WTC11 (cell line): ENCODE data around the gene ZFP92. TPM values are rescaled to one million over a fixed set of nuclear protein-coding genes. Genes with fewer than 3 reads are reported as not detected.

Source experiments
- ATAC-seq: fragments of 200-7000 bp; cut with Tn5 transposase; 2 replicates; pipeline ENCODE4 v1.10.0; 2021; ENCODE audit warnings: mild to moderate bottlenecking, moderate library complexity
- CTCF ChIA-PET: fragments of 300-600 bp; sonication (Branson Sonifier 250); formaldehyde crosslinking; loops from one replicate; lab custom pipeline; 2021; ENCODE audit warnings: antibody characterized with exemption; lab: Charles Lee
- POLR2A ChIA-PET: fragments of 350-600 bp; sonication (Branson Sonifier 250); formaldehyde crosslinking; loops from one replicate; lab custom pipeline; 2021; ENCODE audit warnings: antibody characterized with exemption; lab: Charles Lee
- DNase-seq: peaks from one replicate; pipeline ENCODE4 v3.0.0; 2021; ENCODE audit warnings: low spot score
- H3K27ac Mint-ChIP-seq: 2 replicates; pipeline ENCODE4 v1.8.0; 2021; ENCODE audit warnings: mixed read lengths
- H3K27me3 Mint-ChIP-seq: 2 replicates; pipeline ENCODE4 v1.8.0; 2021; ENCODE audit warnings: low read depth, mild to moderate bottlenecking, moderate library complexity, mixed read lengths
- H3K36me3 Mint-ChIP-seq: 2 replicates; pipeline ENCODE4 v1.8.0; 2021; ENCODE audit warnings: mixed read lengths
- H3K4me1 Mint-ChIP-seq: 2 replicates; pipeline ENCODE4 v1.8.0; 2022; ENCODE audit warnings: mixed read lengths
- H3K4me3 Mint-ChIP-seq: 2 replicates; pipeline ENCODE4 v1.8.0; 2021; ENCODE audit warnings: mild to moderate bottlenecking, moderate library complexity, mixed read lengths
- H3K9me3 Mint-ChIP-seq: 2 replicates; pipeline ENCODE4 v1.8.0; 2021; ENCODE audit warnings: mixed read lengths
- AR ChIP-seq: fragments of 250-450 bp; sonication (Bioruptor Pico); IDR thresholded peaks from 2 replicates; pipeline ENCODE4 v1.9.0; 2021; ENCODE audit warnings: mild to moderate bottlenecking
- CTCF ChIP-seq: fragments of 200-600 bp; IDR thresholded peaks from 2 replicates; pipeline ENCODE4 v1.8.0; 2022; ENCODE audit warnings: antibody characterized with exemption
- E2F5 ChIP-seq: sonication (generic); formaldehyde crosslinking; IDR thresholded peaks from 2 replicates; pipeline ENCODE4 v1.8.1; 2022; ENCODE audit warnings: mild to moderate bottlenecking, moderate library complexity, missing genetic modification reagents
- EMX1 ChIP-seq: fragments of 250-450 bp; sonication (Bioruptor Pico); IDR thresholded peaks from 2 replicates; pipeline ENCODE4 v1.8.0; 2021; ENCODE audit warnings: mild to moderate bottlenecking
- FOXP1 ChIP-seq: sonication (generic); formaldehyde crosslinking; IDR thresholded peaks from 2 replicates; pipeline ENCODE4 v1.8.0; 2022; ENCODE audit warnings: missing genetic modification reagents, mild to moderate bottlenecking, moderate library complexity, borderline replicate concordance
- MAX ChIP-seq: sonication (generic); formaldehyde crosslinking; IDR thresholded peaks from 2 replicates; pipeline ENCODE4 v1.8.0; 2022; ENCODE audit warnings: mild to moderate bottlenecking, missing genetic modification reagents
- TCF7 ChIP-seq: sonication (generic); formaldehyde crosslinking; IDR thresholded peaks from 2 replicates; pipeline ENCODE4 v1.8.0; 2022; ENCODE audit warnings: mild to moderate bottlenecking, low read depth, missing genetic modification reagents, moderate library complexity
- ZNF121 ChIP-seq: sonication (generic); formaldehyde crosslinking; IDR thresholded peaks from 2 replicates; pipeline ENCODE4 v1.8.0; 2023; ENCODE audit warnings: missing genetic modification reagents
- ZNF232 ChIP-seq: sonication (generic); formaldehyde crosslinking; IDR thresholded peaks from 2 replicates; pipeline ENCODE4 v1.8.0; 2022; ENCODE audit warnings: mild to moderate bottlenecking, missing genetic modification reagents
- ZNF263 ChIP-seq: sonication (generic); formaldehyde crosslinking; IDR thresholded peaks from 2 replicates; pipeline ENCODE4 v1.8.1; 2022; ENCODE audit warnings: low read depth, mild to moderate bottlenecking, moderate library complexity, missing genetic modification reagents
- ZNF532 ChIP-seq: fragments of 250-450 bp; sonication (Bioruptor Pico); IDR thresholded peaks from 2 replicates; pipeline ENCODE4 v1.9.0; 2021; ENCODE audit warnings: mild to moderate bottlenecking, borderline replicate concordance
- total RNA-seq: library from RNA; stranded (reverse); gene quantifications from 3 replicates; pipeline ENCODE4 v1.2.3, GENCODE V29; 2021

Gene ZFP92
- total RNA-seq, 1 experiment from 2014 or later, result 0.31 TPM

- no peak for TF ChIP-seq AR
- TF ChIP-seq ZNF121 (CRISPR knock-in tag), result no peak
- no peak for TF ChIP-seq TCF7 (CRISPR knock-in tag)
These were observed 30.0 kb downstream of the ZFP92 start (continued) for GRCh38 chrX:153441296-153441695.

GRCh38 chrX:153441981-153442380 is 30.7 kb downstream of the ZFP92 start:
- no peaks in the 10 kb centered on the region for H3K4me1 Mint-ChIP-seq

GRCh38 chrX:153442463-153442862 is 31.2 kb downstream of the ZFP92 start:
- TF ChIP-seq ZNF232, result no peak
- no peak for TF ChIP-seq E2F5
- no peak for TF ChIP-seq ZNF532 (CRISPR knock-in tag)
- no peak for TF ChIP-seq ZNF121 (CRISPR knock-in tag)
- no peak for TF ChIP-seq FOXP1
- TF ChIP-seq CTCF, result no peak
- TF ChIP-seq MAX (CRISPR knock-in tag), result no peak
- no peak for TF ChIP-seq EMX1 (CRISPR knock-in tag)
- TF ChIP-seq, all 79 proteins: peak for 0
- no peaks in the 10 kb centered on the region for H3K36me3 Mint-ChIP-seq
- peaks cover 4% of the 10 kb centered on the region for H3K9me3 Mint-ChIP-seq
- no peak for DNase-seq
- no peak overlapping the region for H3K4me3 Mint-ChIP-seq
- no peaks in the 10 kb centered on the region; the same call in 1 of the 2 replicates for H3K27me3 Mint-ChIP-seq
- ATAC-seq, result no peak
- ChIA-PET CTCF (interaction anchor here (1.6 kb wide), 1 partner anchor 19 kb away, joined by 4 read pairs; no protein-coding TSS in a partner anchor), POLR2A (interaction anchor here (0.6 kb wide), 1 partner anchor 445 kb away, joined by 4 read pairs; no protein-coding TSS in a partner anchor)
- H3K4me1 Mint-ChIP-seq, result no peaks in the 10 kb centered on the region
- no peak overlapping the region for H3K27ac Mint-ChIP-seq

More at GRCh38 chrX:153441981-153442380, 30.7 kb downstream of the ZFP92 start:
- no peak for DNase-seq
- H3K36me3 Mint-ChIP-seq, result no peaks in the 10 kb centered on the region
- POLR2A ChIA-PET, result interaction anchor here (0.6 kb wide), 1 partner anchor 445 kb away, joined by 4 read pairs; no protein-coding TSS in a partner anchor
- ATAC-seq, result no peak
- no peak for TF ChIP-seq ZNF263 (CRISPR knock-in tag)
- no peak overlapping the region for H3K27ac Mint-ChIP-seq
- H3K9me3 Mint-ChIP-seq, result peaks cover 4% of the 10 kb centered on the region
- no peak overlapping the region for H3K4me3 Mint-ChIP-seq
- CTCF ChIA-PET, result interaction anchor here (1.6 kb wide), 1 partner anchor 19 kb away, joined by 4 read pairs; no protein-coding TSS in a partner anchor
- H3K27me3 Mint-ChIP-seq, result no peaks in the 10 kb centered on the region; the same call in 1 of the 2 replicates
